HEK293 (cell line): ENCODE data around the gene CLEC16A.

Experiments used
- CTCF ChIA-PET: fragments of 350-600 bp; formaldehyde crosslinking; extraction: SDS; loops from one replicate; lab custom pipeline; 2021; ENCODE audit warnings: antibody characterized with exemption; lab: Yijun Ruan, JAX
- POLR2A ChIA-PET: fragments of 300-600 bp; formaldehyde crosslinking; extraction: SDS; loops from one replicate; lab custom pipeline; 2020; ENCODE audit warnings: antibody characterized with exemption, inconsistent platforms; lab: Yijun Ruan, JAX
- H3K27ac ChIP-seq: fragments of 200-500 bp; sonication (Bioruptor generic); 2 replicates; pipeline ENCODE4 v1.5.1; 2014; ENCODE audit warnings: low read depth, low read length, control low read depth, inconsistent platforms; ENCODE audit errors: extremely low read depth
- H3K36me3 ChIP-seq, 2 experiments: fragments of 200-500 bp in 1 of 2; sonication (Bioruptor generic) in 1 of 2; 1 replicate in 1 of 2; 2 replicates in 1 of 2; pipeline ENCODE4 v1.5.1; 2014 to 2017; ENCODE audit warnings: inconsistent platforms in 2 of 2, low read length in 2 of 2; ENCODE audit not compliant: control insufficient read depth in 2 of 2, insufficient read depth in 1 of 2
- H3K4me1 ChIP-seq: fragments of 200-500 bp; sonication (Bioruptor generic); 2 replicates; pipeline ENCODE4 v1.5.1; 2014; ENCODE audit warnings: mild to moderate bottlenecking, low read length, inconsistent platforms; ENCODE audit not compliant: control insufficient read depth, insufficient read depth
- H3K4me3 ChIP-seq: 2 replicates; pipeline ENCODE4 v1.5.1; 2011; ENCODE audit warnings: low read depth, mild to moderate bottlenecking, control low read depth, low read length, moderate library complexity
- H3K9me3 ChIP-seq: fragments of 200-500 bp; sonication (Bioruptor generic); 2 replicates; pipeline ENCODE4 v1.5.1; 2014; ENCODE audit warnings: low read depth, low read length, inconsistent platforms; ENCODE audit not compliant: control insufficient read depth, insufficient read depth
- AEBP2 ChIP-seq: fragments of 450-650 bp; formaldehyde crosslinking; IDR thresholded peaks from 2 replicates; pipeline ENCODE4 v1.5.1; 2016; ENCODE audit warnings: missing biosample characterization, missing genetic modification characterization, borderline replicate concordance
- BCL6B ChIP-seq: fragments of 450-650 bp; formaldehyde crosslinking; IDR thresholded peaks from 2 replicates; pipeline ENCODE4 v1.5.1; 2017; ENCODE audit warnings: missing biosample characterization, missing genetic modification characterization
- CTCF ChIP-seq: fragments of 450-650 bp; formaldehyde crosslinking; IDR thresholded peaks from 2 replicates; pipeline ENCODE4 v1.5.1; 2016; ENCODE audit warnings: missing biosample characterization, missing genetic modification characterization
- EGR2 ChIP-seq: fragments of 450-650 bp; formaldehyde crosslinking; IDR thresholded peaks from 2 replicates; pipeline ENCODE4 v1.5.1; 2016; ENCODE audit warnings: low read depth, missing biosample characterization, missing genetic modification characterization
- KLF10 ChIP-seq: fragments of 450-650 bp; IDR thresholded peaks from 2 replicates; pipeline ENCODE4 v1.5.1; 2018; ENCODE audit warnings: missing biosample characterization, mild to moderate bottlenecking, missing genetic modification characterization
- WT1 ChIP-seq: fragments of 450-650 bp; formaldehyde crosslinking; IDR thresholded peaks from 2 replicates; pipeline ENCODE4 v1.5.1; 2016; ENCODE audit warnings: missing biosample characterization, missing genetic modification characterization
- ZBTB11 ChIP-seq: fragments of 450-650 bp; formaldehyde crosslinking; conservative IDR thresholded peaks from 2 replicates; pipeline ENCODE4 v1.5.1; 2016; ENCODE audit warnings: low read depth, missing biosample characterization, missing genetic modification characterization
- ZBTB20 ChIP-seq: fragments of 450-650 bp; formaldehyde crosslinking; IDR thresholded peaks from 2 replicates; pipeline ENCODE4 v1.5.1; 2016; ENCODE audit warnings: missing biosample characterization, missing genetic modification characterization
- ZNF10 ChIP-seq: fragments of 450-650 bp; formaldehyde crosslinking; IDR thresholded peaks from 2 replicates; pipeline ENCODE4 v1.5.1; 2017; ENCODE audit warnings: missing biosample characterization, missing genetic modification characterization
- ZNF133 ChIP-seq: fragments of 450-650 bp; formaldehyde crosslinking; IDR thresholded peaks from 2 replicates; pipeline ENCODE4 v1.5.1; 2016; ENCODE audit warnings: missing biosample characterization, missing genetic modification characterization
- ZNF175 ChIP-seq: fragments of 450-650 bp; formaldehyde crosslinking; IDR thresholded peaks from 2 replicates; pipeline ENCODE4 v1.5.1; 2016; ENCODE audit warnings: missing biosample characterization, missing genetic modification characterization
- ZNF223 ChIP-seq: fragments of 450-650 bp; formaldehyde crosslinking; IDR thresholded peaks from 2 replicates; pipeline ENCODE4 v1.5.1; 2016; ENCODE audit warnings: missing biosample characterization, missing genetic modification characterization
- ZNF274 ChIP-seq, 2 experiments: fragments of 200-500 bp in 1 of 2; fragments of 450-650 bp in 1 of 2; sonication (Bioruptor generic) in 1 of 2; formaldehyde crosslinking in 1 of 2; IDR thresholded peaks; 2 replicates each; pipeline versions ENCODE4 v1.5.1 to v1.6.1; 2014 to 2016; ENCODE audit warnings: borderline replicate concordance in 1 of 2, inconsistent platforms in 1 of 2, low read length in 1 of 2, missing biosample characterization in 1 of 2, missing genetic modification characterization in 1 of 2
- ZNF510 ChIP-seq: fragments of 450-650 bp; formaldehyde crosslinking; IDR thresholded peaks from 2 replicates; pipeline ENCODE4 v1.5.1; 2018; ENCODE audit warnings: mild to moderate bottlenecking, missing genetic modification characterization, missing biosample characterization; ENCODE audit not compliant: insufficient replicate concordance
- ZNF623 ChIP-seq: fragments of 450-650 bp; formaldehyde crosslinking; IDR thresholded peaks from 2 replicates; pipeline ENCODE4 v1.5.1; 2016; ENCODE audit warnings: missing biosample characterization, missing genetic modification characterization
- ZNF658 ChIP-seq: fragments of 450-650 bp; formaldehyde crosslinking; IDR thresholded peaks from 2 replicates; pipeline ENCODE4; 2016; ENCODE audit warnings: missing biosample characterization, missing genetic modification characterization
- ZNF701 ChIP-seq: fragments of 450-650 bp; formaldehyde crosslinking; IDR thresholded peaks from 2 replicates; pipeline ENCODE4 v1.5.1; 2016; ENCODE audit warnings: missing biosample characterization, missing genetic modification characterization
- ZNF707 ChIP-seq: fragments of 450-650 bp; formaldehyde crosslinking; IDR thresholded peaks from 2 replicates; pipeline ENCODE4 v1.5.1; 2016; ENCODE audit warnings: missing biosample characterization, missing genetic modification characterization
- ZSCAN30 ChIP-seq: fragments of 450-650 bp; IDR thresholded peaks from 2 replicates; pipeline ENCODE4 v1.5.1; 2018; ENCODE audit warnings: missing biosample characterization, mild to moderate bottlenecking, missing genetic modification characterization, moderate library complexity

Gene CLEC16A

GRCh38 chr16:11005611-11005975 is 61.2 kb downstream of the CLEC16A start:
- Histone ChIP-seq H3K4me1 (no peaks in the 10 kb centered on the region), H3K9me3 (no peaks in the 10 kb centered on the region), H3K4me3 (no peak overlapping the region), H3K36me3 (peaks cover 0 to 16% of the 10 kb centered on the region in 2 experiments; a peak in 1 of 3 replicates), H3K27ac (no peak overlapping the region)
- ChIA-PET POLR2A (no interaction called here), CTCF (no interaction called here)
- no peak for TF ChIP-seq ZNF223 (tag by site-specific recombination)
- no peak for TF ChIP-seq WT1 (tag by site-specific recombination)
- TF ChIP-seq, all 188 proteins: peak for 0

- Histone ChIP-seq H3K36me3 (peaks cover 0 to 16% of the 10 kb centered on the region in 2 experiments; a peak in 1 of 3 replicates), H3K9me3 (no peaks in the 10 kb centered on the region), H3K4me1 (no peaks in the 10 kb centered on the region), H3K4me3 (no peak overlapping the region), H3K27ac (no peak overlapping the region)
- ChIA-PET CTCF (interaction anchor here (0.7 kb wide), 1 partner anchor 17 kb away, joined by 3 read pairs; no protein-coding TSS in a partner anchor), POLR2A (no interaction called here)
- no peak for TF ChIP-seq ZNF10 (tag by site-specific recombination)
- no peak for TF ChIP-seq ZNF133 (tag by site-specific recombination)
- no peak for TF ChIP-seq KLF10
- no peak for TF ChIP-seq ZNF658 (tag by site-specific recombination)
- TF ChIP-seq ZNF707 (tag by site-specific recombination), result no peak
- no peak for TF ChIP-seq BCL6B (tag by site-specific recombination)
- TF ChIP-seq ZNF701 (tag by site-specific recombination), result no peak
- TF ChIP-seq CTCF (tag by site-specific recombination), result no peak
- no peak for TF ChIP-seq ZSCAN30 (tag by site-specific recombination)
- no peak for TF ChIP-seq ZBTB11 (tag by site-specific recombination)
- TF ChIP-seq ZNF175 (tag by site-specific recombination), result no peak
- no peak for TF ChIP-seq EGR2
- TF ChIP-seq ZBTB20, result no peak
- no peak for TF ChIP-seq ZNF623 (tag by site-specific recombination)
- TF ChIP-seq ZNF274 (IDR thresholded peaks at IDR 0.05; ENCODE audit: low read length), result no peak
- TF ChIP-seq ZNF274 (tag by site-specific recombination; IDR thresholded peaks at IDR 0.05; ENCODE audit: borderline replicate concordance), result no peak
- TF ChIP-seq AEBP2 (tag by site-specific recombination), result no peak
- no peak for TF ChIP-seq ZNF510 (tag by site-specific recombination)
Measured at GRCh38 chr16:11006656-11007055, 62.3 kb downstream of the CLEC16A start.
